ENCODE results near the gene KRTAP10-11. TPM values are rescaled to one million over a fixed set of nuclear protein-coding genes. Genes with fewer than 3 reads are reported as not detected.

KRTAP10-11 gene
- total RNA-seq, 1 donor from 2014 or later = not detected

Other genes starting within 250 kb of the KRTAP10-11 start
- 5.8 TPM for gene LRRC3, start 190.9 kb upstream of the KRTAP10-11 start, total RNA-seq (ENCODE audit: unreplicated experiment)
- not detected for gene KRTAP10-1, start 106.2 kb upstream of the KRTAP10-11 start, total RNA-seq (ENCODE audit: unreplicated experiment)
- gene KRTAP10-2, start 94.9 kb upstream of the KRTAP10-11 start, total RNA-seq (ENCODE audit: unreplicated experiment) = not detected
- gene KRTAP10-3, start 87.6 kb upstream of the KRTAP10-11 start, total RNA-seq (ENCODE audit: unreplicated experiment) = not detected
- gene KRTAP10-4, start 72.7 kb upstream of the KRTAP10-11 start, total RNA-seq (ENCODE audit: unreplicated experiment) = not detected
- not detected for gene KRTAP10-5, start 65.8 kb upstream of the KRTAP10-11 start, total RNA-seq (ENCODE audit: unreplicated experiment)
- not detected for gene KRTAP10-6, start 53.9 kb upstream of the KRTAP10-11 start, total RNA-seq (ENCODE audit: unreplicated experiment)
- gene KRTAP10-7, start 45.8 kb upstream of the KRTAP10-11 start, total RNA-seq (ENCODE audit: unreplicated experiment) = not detected
- gene KRTAP10-8, start 34.3 kb upstream of the KRTAP10-11 start, total RNA-seq (ENCODE audit: unreplicated experiment) = not detected
- not detected for gene KRTAP10-9, start 19.3 kb upstream of the KRTAP10-11 start, total RNA-seq (ENCODE audit: unreplicated experiment)
- gene KRTAP10-10, start 9.1 kb upstream of the KRTAP10-11 start, total RNA-seq (ENCODE audit: unreplicated experiment) = not detected
- not detected for gene KRTAP12-4, start 8.2 kb downstream of the KRTAP10-11 start, total RNA-seq (ENCODE audit: unreplicated experiment)
- not detected for gene KRTAP12-3, start 11.5 kb downstream of the KRTAP10-11 start, total RNA-seq (ENCODE audit: unreplicated experiment)
- gene KRTAP12-2, start 20.5 kb downstream of the KRTAP10-11 start, total RNA-seq (ENCODE audit: unreplicated experiment) = not detected
- gene KRTAP12-1, start 35.7 kb downstream of the KRTAP10-11 start, total RNA-seq (ENCODE audit: unreplicated experiment) = not detected
- not detected for gene KRTAP10-12, start 50.8 kb downstream of the KRTAP10-11 start, total RNA-seq (ENCODE audit: unreplicated experiment)
- not detected for gene TSPEAR, start 65.2 kb downstream of the KRTAP10-11 start, total RNA-seq (ENCODE audit: unreplicated experiment)
- 77.7 TPM for gene UBE2G2, start 155.4 kb downstream of the KRTAP10-11 start, total RNA-seq (ENCODE audit: unreplicated experiment)
- 63.5 TPM for gene SUMO3, start 171.6 kb downstream of the KRTAP10-11 start, total RNA-seq (ENCODE audit: unreplicated experiment)
- gene PTTG1IP, start 227.3 kb downstream of the KRTAP10-11 start, total RNA-seq (ENCODE audit: unreplicated experiment) = 249 TPM